GM19099 (cell line): ENCODE data around the gene NCEH1.

Source experiments
- POLR2A ChIP-seq: IDR thresholded peaks from 3 replicates; pipeline ENCODE4 v1.6.1; 2011; ENCODE audit warnings: low read depth; ENCODE audit not compliant: insufficient read length; ENCODE audit errors: extremely low read depth

The NCEH1 gene

GRCh38 chr3:172614340-172615274, 96.3 kb downstream of the NCEH1 start:
- TF ChIP-seq POLR2A, result no peak

- TF ChIP-seq POLR2A, result no peak
These were observed 97.0 kb downstream of the NCEH1 start for GRCh38 chr3:172613845-172614244.

GRCh38 chr3:172612871-172613678, 97.8 kb downstream of the NCEH1 start:
- no peak for TF ChIP-seq POLR2A

DNA sequence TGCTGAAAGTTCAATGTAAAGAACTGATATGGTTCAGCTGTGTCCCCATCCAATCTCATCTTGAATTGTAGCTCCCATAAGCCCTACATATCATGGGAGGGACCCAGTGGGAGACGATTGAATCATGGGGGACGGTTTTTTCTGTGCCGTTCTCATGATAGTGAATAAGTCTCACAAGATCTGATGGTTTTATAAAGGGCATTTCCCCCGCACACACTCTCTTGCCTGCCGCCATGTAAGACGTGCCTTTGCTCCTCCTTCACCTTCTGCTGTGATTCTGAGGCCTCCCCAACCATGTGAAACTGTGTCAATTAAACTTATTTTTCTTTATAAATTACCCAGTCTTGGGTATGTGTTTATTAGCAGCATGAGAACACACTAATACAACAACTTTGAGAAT, 101.1 kb downstream of the NCEH1 start:
- TF ChIP-seq POLR2A, result no peak

GRCh38 chr3:172608575-172608974, 102.3 kb downstream of the NCEH1 start:
- TF ChIP-seq POLR2A, result no peak

DNA sequence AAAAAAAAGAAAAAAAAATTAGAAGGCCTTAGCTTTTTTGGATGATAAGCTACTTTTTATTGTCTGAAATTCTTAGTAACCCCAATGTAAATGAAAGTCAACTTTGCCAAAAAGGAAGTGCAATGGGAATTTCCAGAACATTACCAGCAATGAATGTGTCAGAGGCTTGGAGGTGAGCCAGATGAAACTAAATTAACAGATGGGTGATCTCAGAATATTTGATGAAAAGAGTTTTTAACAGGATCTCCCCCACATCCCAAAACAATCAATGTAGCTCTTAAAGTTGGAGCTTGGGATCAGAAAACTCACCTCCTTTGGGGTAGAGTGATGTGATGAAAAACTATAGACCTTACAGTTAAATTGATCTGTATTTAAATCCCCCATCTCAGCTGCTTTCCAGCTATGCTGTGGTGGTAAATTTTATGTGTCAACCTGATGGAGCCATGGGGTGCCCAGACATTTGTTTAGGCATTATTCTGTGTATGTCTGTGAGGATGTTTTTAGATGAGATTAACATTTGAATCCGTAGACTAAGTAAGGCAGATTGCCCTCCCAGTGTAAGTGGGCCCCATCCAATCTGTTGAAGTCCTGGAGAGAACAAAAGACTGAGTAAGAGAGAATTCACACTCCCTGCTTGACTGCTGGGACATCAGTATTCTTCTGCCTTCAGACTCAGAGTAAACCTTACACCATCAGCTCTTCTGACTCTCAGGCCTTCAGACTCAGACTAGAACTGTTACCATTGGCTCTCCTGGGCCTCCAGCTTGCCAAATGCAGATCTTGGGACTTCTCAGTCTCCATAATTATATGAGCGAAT, 103.4 kb downstream of the NCEH1 start:
- TF ChIP-seq POLR2A, result no peak

GRCh38 chr3:172606021-172606420, 104.8 kb downstream of the NCEH1 start:
- no peak for TF ChIP-seq POLR2A

DNA sequence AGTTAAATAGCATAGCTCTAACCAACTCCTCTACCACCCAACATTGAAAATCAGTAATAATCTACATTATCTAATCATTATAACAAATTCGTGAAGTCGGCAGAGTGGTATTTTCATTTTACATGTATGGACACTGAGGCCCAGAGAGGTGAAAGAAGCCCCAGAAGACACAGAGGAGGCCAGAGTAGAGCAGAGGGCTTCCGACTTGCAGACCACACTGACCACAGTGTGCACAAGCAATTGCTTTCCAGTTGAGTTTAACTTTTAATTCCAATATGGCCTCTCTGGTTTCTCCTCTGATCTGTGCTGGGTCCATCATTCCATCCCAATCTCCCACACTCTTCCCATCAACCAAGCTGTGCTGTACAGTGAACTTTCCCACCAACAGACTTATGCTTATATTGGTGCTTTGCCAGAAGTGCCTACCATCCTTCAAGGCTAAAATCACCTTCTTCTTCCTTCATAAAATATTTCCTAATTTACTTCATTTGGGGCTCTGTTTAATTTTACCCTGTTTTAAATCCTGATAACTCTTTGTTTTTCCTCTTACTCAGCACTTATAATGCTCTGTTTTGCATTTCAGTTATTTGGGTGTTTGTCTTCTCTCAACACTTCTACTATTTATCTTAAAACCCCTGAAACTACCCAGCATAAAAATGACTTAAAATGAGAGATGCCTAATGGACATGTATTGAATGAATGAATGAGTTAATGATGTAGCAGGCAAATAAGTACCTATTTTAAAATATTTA, 105.8 kb downstream of the NCEH1 start:
- TF ChIP-seq POLR2A, result no peak

DNA sequence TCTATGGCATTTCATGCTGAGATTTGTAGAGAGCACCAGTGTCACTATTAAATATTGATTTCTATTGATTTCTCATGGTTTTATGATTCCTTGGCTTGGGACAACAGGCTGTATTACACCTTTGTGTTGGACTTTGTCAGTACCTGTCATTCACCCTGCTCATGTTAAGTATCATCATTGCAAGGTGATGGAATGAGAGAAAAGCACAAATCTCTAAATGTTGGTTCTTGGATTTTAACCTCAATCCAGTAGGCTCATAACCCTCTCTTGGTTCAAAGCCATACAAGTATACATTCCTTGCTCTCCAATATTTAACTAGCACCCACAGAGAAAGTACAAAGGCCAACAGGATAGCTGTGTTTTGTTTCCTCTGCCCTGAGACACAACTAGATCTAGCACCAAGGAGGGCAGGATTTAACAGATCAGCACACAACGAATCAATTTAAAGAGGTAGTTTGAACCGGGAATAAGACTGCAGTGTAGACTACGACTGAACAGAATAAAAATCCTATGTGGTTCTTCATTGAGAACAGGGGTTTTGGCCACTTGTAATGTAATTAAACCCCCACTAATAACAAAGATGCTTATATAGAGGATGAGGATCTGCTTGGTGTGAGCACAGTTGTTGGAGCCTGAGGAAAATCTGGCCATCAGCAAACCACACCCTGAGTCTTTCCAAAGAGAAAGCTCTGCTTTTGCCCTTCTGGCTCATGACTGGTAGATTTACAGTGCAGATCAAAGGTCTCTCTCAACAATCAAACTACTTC, 109.6 kb downstream of the NCEH1 start:
- TF ChIP-seq POLR2A, result no peak

DNA sequence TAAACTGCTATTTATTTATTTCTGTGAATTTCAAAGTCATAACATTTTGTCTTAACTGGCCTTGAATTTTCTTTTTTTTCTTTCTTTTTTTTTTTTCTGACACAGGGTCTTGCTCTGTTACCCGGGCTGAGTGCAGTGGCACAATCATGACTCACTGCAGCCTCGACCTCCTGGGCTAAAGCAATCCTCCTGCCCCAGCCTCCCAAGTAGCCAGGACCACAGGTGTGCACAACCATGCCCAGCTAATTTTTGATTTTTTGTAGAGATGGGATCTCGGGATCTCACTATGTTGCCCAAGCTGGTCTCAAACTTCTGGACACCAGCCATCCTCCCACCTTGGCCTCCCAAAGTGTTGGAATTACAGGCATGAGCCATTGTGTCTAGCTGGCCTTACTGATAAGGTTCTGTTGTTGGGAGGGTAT, 110.2 kb downstream of the NCEH1 start:
- no peak for TF ChIP-seq POLR2A

DNA sequence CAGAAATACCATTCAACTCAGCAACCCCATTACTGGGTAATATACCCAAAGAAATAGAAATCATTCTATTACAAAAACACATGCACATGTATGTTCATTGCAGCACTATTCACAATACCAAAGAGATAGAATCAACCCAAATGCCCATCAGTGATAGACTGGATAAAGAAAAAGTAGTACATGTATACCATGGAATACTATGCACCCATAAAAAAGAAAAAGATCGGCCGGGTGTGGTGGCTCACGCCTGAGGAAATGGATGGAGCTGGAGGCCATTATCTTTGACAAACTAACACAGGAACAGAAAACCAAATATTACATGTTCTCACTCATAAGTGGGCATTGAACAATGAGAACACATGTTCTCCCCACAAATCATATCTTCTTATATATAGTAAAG, 112.0 kb downstream of the NCEH1 start:
- TF ChIP-seq POLR2A, result no peak

GRCh38 chr3:172596394-172596706, 114.5 kb downstream of the NCEH1 start:
- TF ChIP-seq POLR2A, result no peak

GRCh38 chr3:172595664-172596393, 115.0 kb downstream of the NCEH1 start:
- no peak for TF ChIP-seq POLR2A
